Non-pigmented ciliary epithelial cell (primary cell): Measurements from ENCODE around the gene ABCC11.

Source experiments
- DNase-seq: peaks from one replicate; pipeline ENCODE4 v3.0.0-alpha.2; 2010; ENCODE audit warnings: low read depth

The ABCC11 gene

DNA sequence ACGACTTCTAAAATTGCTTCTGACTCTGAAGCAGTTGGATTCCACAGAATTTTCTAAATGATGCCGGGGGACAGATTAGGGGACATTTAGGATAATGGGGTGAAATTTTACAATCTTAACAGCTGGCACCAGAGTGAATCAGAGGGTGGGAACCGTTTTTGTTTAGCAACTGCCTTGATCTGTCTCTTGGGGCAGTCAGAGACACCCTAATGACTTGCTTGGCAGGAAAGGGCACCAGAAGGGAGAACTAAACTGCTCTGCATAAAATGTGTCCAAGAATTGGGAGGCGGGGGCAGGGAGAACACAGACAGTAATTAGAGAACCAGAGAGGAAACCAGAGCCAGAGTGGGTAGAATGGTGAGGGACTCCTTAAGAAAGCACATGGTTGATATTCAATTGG, 85.4 kb downstream of the ABCC11 start:
- no peak for DNase-seq

DNA sequence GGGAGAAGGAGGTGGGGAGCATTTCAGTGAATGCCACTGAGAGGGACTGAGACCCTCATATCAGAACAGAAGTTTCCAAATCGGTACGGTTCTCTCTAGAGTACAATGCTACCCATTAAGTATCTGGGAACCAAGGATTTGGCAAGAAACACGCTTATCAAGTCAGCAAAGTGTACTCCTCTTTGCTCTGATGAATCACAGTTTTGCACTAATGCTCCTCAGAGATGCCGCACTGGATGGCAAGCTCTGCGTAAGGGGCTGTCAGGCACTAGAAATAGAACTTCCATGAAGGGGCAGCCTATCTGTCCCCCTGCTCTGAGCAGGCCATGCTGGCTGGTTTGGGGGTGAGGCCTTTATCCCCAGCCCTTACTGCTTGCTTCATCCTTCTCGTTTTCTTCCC, 86.8 kb downstream of the ABCC11 start:
- no peak for DNase-seq

DNA sequence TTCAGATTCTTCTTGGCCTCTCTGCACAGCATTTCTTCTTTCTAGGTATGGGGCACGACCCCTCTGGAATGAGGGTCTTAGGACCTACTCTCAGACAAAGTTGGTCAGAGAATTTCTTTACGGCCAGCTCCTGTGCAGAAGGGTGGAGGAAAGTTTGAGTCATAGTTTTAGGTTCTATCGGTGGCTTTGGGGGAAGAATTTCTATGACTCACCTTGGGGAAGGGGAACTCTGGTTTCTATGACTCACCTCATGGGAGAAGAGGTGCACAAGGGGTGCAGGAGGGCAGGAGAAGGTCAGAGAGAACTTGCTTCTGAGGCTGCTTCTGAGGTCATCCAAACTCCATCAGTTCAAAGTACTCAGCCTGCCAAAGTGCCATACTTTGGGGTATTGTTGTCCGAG, 89.0 kb downstream of the ABCC11 start:
- peak; percentile 74 for DNase-seq

DNA sequence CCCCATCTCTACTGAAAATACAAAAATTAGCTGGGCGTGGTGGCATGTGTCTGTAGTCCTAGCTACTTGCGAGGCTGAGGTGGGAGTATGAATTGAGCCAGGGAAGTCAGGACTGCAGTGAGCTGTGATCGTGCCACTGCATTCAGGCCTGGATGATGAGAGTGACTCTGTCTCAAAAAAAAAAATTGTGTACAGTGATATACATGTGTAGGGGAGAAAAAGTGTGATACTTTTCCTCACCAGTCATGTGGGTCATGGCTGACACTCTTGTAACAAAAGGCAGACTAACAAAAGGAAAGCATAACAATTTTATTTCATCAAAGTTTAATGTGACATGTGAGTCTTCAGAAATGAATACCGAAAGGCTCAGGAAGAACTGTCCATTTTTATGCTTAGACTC, 89.5 kb downstream of the ABCC11 start:
- DNase-seq, result no peak

DNA sequence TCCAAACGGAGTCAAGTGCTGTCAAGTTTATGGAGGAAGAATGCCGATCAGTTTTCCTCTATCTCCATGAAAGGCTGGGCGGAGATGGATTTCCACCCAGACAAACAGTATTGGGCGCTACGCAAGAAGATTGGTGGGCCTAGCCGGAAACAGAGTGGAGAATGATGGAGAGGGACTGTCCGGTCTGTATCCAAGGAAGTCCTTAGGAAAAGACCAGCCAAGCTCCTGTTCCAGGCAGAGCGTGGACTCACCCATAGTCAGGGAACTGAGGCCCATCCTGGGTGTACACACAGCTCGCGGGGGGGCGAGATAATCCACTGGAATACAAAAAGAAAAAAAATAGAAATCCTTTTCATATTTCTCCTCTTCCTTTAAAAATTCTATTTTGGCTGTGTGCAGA, 90.0 kb downstream of the ABCC11 start:
- DNase-seq, result no peak

DNA sequence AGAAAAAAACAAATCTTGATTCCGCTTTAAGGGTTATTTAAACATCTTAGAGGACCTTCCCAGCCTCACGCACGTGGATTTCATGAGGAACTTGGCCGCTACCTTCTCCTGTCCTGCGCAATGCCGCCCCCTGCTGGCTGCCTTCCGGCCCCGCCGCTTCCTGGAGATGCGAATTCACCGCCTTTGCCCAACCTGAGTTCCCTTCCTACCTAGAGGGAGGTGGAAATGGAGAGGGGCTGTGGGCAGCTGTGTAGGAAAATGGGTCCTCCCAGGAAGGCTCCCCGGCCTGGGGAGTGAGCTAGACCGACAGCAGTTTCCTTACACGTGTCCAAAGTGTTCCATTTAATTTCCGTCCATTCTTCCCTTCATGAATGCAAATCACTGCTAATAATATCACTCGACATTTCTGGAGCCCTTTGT, 90.5 kb downstream of the ABCC11 start:
- peak; percentile 45 for DNase-seq

DNA sequence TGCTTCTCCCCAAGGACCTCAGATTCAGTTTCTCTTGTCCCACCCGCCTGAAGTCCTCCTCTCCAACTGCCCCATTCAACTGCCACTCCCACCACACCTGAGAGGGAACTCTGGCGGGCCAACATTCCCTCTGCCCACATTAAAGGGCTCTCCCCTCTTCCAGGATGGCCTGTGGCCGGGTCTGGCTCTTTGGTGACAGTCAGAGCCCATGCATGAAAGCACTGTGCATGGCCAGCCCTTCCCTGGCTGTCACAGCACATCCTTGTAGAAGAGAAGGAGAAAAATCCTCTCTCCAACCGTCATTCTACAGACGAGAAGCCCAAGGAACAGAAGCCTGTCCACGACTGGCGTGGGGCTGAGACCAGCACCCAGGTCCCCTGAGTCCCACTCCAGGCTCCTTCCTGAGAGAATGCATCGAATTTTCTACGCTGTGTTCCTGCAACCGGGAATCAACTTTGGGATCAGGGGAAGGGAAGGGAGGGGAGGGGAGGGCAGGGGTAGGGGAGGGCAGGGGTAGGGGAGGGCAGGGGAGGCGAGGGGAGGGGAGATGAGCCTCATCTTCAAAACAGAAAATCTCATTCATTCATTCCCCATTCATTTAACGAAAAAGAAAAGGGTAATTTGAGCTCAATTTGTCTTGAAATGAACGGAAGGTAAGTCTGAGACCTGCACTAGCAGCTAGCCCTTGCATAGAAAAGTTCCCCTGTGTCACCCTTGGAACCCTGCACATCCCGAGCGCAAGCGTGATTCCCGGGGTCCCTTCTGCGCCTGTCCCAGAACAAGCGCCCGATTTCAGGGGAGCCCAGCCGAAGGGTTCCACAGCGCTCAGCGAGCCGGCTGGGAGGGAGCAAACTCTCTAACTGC, 91.2 kb downstream of the ABCC11 start, which contains the start of gene ABCC12:
TSS of gene ABCC12 (minus strand) at position 68 of the 864 bp plus-strand sequence. CDS start 9,569 bp downstream, outside the sequence.
- no peak for DNase-seq

DNA sequence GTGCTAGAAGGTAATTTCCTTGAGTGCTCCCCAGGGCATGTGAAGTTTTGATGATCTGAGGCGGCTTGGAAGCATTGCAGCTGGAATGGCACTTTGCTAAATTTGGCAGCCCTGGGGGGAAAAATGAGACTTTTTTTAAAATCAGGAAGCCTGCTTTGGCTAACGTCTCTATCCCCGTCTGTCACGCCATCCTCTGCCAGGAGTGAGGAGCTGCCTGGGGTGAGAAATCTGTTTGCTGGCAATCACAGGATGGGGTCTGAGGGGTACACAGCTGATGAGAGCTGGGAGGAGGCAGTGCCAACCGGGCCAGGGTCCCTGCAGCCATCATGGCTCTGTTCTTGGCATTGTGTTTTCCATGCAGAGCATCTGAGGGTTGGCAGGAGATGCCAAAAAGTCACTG, 93.6 kb downstream of the ABCC11 start:
- DNase-seq, result no peak

DNA sequence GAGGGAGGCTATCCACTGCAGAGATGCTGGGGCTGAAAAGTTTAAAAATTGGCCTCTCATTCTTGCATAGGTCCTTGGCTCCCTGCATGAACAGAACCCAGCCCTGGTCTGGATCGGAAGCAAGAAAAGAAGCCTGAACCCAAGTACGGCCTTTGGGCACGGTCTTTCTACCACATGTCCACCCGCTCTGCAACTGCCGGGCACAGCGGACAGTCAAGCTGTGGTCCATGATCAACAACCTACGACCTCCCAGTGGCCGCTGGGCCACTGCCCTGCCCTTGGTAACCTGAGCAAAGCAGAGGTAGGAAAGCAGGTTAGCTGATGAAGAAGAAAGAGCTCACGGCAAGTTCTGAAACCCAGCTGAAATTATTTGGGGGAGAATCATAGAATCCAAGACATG, 95.1 kb downstream of the ABCC11 start:
- no peak for DNase-seq

DNA sequence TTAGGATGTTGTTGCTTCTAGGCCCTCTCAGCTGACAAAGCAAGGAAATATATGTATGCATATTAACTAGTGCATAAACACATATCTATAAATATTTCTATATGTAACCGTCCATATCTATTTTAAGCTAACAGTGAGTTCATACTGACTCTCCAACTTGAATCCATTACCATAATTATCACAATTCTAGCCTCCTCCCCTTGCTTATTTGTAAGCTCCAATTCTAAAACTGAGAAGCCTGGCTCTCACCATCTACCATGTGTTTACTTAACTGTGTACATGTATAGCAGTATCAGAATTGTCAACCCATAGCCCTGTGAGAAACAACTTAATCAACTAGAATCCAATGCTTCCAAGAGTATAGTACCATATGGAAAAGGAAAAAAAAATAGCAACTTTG, 96.6 kb downstream of the ABCC11 start:
- no peak for DNase-seq

DNA sequence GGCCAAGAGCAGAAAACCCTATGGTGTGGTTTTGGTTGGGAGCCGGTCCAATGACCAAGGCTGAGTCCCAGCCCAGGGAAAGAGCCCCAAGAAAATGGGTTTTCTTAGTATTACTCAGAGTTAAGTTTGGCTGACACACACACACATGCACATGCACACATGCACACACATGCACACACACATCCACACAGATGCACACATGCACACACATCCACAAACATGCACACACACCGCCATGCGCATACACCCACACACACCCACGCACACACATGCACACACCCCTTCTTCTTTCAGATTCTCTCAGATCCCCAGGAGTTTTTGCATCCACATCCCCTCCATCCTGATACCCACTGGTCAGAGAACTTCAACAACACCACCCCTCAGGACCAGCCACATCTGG, 100.6 kb downstream of the ABCC11 start:
- DNase-seq, result no peak

DNA sequence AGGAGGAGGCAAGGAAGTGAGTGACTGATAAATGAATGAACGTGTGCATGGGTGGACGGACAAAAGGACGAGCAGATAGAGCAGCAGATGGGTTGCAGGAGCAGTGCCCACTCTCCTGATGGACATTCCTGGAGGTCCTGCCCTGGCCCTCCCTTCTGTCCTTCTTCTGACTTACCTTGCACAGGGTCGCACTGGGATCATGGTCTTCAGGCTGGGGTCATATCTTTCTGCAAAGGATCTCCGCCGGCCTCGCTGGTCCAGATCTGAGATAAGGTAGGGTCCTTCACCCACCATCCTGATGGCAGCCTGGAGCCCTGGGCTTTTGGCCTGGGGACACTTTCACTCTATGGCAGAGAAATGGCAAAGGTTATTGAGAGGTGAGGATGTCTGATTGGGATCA, 101.2 kb downstream of the ABCC11 start:
- no peak for DNase-seq

DNA sequence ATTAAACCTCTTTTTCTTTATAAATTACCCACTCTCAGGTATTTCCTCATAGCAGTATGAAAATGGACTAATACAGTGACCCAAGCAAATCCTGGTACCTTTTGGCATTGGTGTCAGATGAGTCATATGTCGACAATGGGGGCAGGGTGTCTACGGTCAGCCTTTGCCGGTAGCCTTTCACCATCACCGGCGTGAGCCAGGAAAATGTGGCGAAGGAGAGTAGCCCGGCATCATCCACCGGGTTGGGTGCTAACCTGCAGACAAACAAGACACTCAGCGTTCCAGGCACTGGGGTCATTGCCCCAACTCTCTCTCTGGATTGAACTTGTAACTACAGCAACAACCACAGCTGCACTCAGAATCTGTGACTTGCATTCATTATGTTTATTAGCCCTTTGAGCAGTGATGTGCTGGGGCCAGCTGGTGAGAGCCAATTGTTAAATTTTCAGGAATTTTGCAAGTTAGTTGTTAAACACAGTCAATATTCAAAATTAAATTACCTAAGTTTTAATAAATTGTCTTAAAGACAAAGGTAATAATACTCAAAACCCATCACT, 103.4 kb downstream of the ABCC11 start:
- no peak for DNase-seq

DNA sequence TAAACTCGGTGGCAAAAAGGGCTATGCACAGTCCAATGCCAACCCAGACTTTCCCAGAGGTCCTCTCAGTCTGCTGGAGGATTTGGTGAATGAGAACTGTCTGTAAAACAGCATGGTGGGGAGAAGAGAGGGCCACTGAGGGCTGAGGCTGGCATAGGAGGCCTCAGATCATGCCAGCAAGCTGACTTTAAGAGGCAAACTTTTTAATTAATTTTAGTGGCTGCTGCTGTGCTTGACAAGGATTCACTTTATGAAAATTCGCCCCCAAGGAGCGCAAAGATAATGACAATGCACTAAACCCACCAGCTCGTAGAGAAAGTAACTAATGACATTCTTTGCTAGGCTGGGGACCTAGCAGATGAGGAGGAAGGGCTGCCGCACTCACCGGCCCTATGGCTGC, 106.5 kb downstream of the ABCC11 start:
- DNase-seq, result no peak

DNA sequence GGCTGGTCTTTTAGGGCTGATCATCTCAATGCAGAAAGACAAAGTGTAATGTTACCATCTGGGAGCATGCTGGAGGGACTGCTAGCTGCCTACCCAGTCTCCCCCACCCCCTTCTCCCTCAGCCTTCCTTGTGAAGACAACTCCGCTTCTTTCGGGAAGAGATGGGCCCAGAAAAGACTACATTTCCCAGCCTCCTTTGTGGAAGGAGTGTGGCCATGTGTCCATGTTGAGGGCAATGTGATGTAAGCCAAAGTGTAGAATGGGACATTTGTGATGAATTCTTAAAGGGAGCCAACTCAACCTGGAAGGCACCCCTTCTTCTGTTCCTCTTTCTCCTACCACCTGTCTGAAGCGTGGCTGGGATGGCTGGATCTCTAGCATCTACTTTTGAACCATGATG, 107.8 kb downstream of the ABCC11 start:
- no peak for DNase-seq

DNA sequence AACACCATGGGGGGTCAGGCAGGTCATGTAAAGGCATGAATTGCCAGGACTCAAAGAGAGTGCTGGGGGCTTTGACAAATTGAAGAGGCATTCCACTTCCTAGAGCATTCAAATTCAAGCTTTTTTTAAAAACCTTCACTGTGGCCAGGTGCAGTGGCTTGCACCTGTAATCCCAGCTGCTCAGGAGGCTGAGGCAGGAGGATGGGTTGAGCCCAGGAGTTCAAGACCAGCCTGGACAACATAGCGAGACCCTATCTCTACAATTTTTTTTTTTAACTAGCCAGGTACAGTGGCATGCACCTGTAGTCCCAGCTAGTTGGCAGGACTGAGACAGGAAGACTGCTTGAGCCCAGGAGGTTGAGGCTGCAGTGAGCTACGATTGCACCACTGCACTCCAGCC, 108.8 kb downstream of the ABCC11 start:
- DNase-seq, result no peak

DNA sequence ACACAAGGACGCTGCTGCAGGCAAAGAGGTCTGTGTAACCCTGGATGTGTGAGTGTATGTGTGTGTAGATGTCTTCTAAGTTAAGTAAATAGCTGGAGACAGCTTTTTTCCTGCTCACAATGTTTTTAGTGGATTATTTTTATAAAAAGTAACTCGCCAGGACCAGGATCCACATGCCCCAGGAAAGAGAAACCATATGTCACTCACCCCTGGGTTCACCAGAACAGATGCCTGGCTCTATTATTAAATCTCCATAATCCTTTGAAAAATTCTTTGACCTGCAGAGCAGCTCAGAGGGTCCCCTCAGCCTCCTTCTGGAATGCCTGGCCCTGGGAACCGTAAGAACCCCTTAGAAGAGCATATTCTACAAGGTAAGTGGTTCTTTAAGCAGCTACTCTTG, 109.5 kb downstream of the ABCC11 start:
- DNase-seq, result no peak

DNA sequence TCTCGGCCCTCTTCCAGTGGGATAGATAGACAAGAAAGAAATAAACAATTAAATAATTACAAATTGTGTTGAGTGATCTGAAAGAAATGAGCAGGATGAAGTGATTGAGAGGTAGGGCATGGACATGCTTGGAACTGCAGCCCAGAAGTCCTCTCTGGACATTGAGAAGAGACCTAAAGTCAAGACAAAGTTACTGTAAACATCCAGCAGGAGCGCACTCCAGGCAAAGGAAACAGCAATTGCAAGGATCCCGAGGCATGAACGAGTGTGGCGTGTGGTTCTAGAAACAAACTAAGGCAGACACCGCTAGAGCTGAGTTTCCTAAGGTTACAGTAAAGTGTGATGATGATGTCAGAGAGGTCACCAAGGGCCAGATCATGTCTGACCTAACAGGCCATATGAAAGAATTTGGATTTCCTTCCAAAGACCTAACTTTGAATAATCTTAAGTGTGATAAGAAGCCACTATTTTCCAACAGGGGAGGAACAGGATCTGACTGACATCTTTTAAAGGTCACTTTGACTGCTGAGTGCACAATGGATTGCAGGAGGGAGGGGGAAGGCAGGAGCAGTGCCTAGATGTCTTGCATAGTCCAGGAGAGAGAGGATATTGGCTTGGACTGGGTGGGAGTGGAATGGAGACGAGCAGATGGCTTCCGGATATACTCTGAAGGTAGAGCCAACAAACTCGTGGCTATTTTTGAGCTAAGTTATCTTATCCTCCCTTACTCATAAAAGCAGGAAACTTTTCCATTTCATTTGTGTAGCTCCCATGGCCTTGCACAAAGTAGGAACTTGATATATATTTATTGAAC, 110.6 kb downstream of the ABCC11 start:
- DNase-seq, result no peak

DNA sequence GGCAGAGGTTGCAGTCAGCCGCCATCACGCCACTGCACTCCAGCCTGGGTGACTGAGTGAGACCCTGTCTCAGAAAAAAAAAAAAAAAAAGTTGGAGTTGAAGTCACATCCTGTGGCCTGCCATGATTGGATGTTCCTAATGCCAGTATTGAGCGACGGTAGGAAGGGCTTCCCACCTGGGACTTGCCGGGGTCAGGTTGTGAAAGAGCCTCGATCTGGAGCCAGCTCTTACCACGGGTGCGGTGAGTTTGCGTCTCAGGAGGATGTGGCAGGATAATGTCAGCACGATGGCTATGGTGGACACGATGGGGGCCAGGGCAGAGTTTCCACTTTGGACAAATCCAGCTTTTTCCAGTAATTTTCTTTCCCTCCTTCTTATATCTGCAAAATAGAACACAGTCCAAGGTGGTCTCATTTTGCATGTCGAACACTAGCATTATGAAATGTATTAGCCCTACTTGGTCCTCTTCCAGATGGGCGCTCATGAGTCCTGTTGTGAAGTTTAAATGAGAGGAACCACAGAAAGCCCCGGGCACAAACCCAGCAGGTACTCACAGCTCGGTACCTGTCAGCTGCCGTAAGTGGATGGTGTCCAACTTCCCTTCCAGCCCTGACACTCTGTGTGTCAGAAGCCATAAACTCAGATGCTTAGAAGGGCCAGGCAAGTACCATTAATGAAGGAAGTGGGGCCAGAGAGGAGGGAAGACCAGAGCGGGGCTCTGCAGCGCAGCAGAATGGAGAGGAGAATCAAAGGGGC, 113.7 kb downstream of the ABCC11 start:
- DNase-seq, result no peak

DNA sequence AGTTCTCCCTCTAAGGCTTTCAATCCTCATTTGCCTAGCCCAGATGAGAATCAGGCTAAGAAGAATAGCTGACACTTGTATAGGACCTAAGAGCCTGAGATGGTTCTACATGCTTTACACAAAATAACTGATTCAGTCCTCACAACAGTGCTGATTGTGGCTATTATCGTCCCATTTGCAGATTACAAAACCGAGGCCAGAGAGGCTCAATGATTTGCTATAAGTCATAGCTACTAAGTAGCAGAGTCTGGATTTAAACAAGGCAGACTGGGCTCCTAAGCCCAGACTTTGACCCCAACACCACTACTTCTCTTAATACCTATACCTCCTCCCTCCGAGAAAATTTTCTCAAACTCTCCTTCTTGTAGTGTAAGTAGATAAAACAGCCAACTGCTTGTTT, 114.6 kb downstream of the ABCC11 start:
- no peak for DNase-seq

DNA sequence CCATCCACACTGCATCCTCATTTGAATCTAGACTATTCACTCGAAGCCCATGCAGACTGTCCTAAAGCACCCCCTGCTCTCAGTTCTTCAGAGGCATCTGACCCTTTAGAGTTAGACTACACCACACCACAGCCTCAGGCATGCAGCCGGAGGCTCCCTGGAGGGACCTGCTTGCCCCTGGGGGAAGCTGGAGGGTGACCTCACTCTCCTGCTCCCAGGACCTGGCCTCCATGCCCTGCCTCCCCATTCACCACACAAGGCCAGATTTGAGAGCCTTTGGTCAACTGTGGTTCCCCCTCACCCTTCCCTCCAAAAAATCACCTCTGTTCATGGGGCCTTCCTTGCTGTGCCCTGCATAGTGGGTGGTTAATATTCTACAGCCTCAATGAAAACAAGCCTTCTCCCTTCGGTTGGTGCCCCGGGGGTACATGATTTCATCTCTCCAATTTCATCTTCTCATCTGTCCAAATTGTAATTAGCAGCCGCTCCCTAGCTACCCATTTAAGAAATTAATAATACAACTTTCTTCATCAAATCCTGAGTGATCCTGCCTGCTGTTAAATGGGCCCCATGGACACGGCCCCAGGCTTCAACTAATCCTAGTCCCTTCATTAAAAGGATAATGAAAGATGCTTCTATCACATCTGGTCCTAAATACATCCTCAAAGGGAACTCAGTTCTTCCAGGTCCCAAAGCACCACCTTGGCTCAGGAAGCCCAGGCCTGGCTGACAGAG, 116.0 kb downstream of the ABCC11 start:
- no peak for DNase-seq

DNA sequence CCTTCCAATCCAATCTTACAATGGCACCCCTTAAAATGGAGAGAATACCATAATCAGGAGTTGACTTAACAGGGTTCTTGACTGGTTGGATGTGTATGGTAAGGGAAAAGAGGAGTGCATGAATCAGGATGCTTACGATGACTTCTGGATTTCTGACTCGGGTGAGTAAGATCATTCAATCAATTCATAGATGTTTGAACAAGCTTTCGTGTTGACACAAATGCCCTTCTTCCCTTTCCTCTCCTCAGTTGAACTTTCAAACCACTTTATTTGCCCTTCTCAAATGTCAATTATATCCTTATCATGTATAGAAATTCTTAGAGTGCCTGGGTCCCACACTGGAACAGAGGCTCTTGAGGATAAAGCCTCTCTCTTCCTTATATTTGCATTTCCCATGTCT, 117.4 kb downstream of the ABCC11 start:
- DNase-seq, result no peak
